Stomach (tissue), 4 donors: Measurements from ENCODE around the gene CHMP4B.

Experiments
- POLR2A ChIP-seq, 4 donors: fragments of 450-650 bp; IDR thresholded peaks; one replicate each; pipeline ENCODE4 v1.6.1; 2016; ENCODE audit warnings: antibody characterized with exemption in 4 of 4, control low read depth in 2 of 4, mild to moderate bottlenecking in 1 of 4, moderate library complexity in 1 of 4
- POLR2AphosphoS5 ChIP-seq, 3 donors: sonication (generic); formaldehyde crosslinking; IDR thresholded peaks; one replicate each; pipeline ENCODE4 v1.6.1; 2016; ENCODE audit warnings: antibody characterized with exemption in 3 of 3
- TF ChIP-seq, protein P1 (sequence below), 7 experiments: fragments of 450-650 bp in 4 of 7; fragments of 200-600 bp in 3 of 7; sonication (generic) in 3 of 7; IDR thresholded peaks; one replicate each; pipeline ENCODE4 v1.5.1; 2016 to 2019; ENCODE audit warnings: antibody characterized with exemption in 7 of 7, control low read depth in 2 of 7, mild to moderate bottlenecking in 1 of 7

DNA sequence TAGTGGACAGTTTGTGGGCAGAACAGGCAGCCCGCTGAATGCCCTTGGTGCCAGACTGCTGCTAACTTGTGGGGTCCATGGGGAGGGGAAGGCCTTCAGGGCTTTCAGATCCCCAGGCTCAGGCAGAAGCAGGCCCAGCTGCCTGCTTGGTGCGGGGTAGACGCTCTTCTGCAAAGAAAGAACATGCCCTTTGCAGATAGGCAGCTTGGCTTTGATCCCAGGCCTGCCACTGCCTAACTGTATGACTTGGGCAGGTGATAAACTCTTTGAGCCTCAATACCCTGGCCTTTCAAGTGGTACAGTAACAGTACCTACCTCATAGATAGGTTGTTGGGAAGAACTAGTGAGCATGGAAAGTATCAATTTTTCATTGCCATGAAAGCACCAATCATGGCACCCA lies 28.4 kb downstream of the CHMP4B start:
- TF ChIP-seq, protein P1, sequence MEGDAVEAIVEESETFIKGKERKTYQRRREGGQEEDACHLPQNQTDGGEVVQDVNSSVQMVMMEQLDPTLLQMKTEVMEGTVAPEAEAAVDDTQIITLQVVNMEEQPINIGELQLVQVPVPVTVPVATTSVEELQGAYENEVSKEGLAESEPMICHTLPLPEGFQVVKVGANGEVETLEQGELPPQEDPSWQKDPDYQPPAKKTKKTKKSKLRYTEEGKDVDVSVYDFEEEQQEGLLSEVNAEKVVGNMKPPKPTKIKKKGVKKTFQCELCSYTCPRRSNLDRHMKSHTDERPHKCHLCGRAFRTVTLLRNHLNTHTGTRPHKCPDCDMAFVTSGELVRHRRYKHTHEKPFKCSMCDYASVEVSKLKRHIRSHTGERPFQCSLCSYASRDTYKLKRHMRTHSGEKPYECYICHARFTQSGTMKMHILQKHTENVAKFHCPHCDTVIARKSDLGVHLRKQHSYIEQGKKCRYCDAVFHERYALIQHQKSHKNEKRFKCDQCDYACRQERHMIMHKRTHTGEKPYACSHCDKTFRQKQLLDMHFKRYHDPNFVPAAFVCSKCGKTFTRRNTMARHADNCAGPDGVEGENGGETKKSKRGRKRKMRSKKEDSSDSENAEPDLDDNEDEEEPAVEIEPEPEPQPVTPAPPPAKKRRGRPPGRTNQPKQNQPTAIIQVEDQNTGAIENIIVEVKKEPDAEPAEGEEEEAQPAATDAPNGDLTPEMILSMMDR (IDR thresholded peaks at IDR 0.05): no peak
- no peak for TF ChIP-seq POLR2A (IDR thresholded peaks at IDR 0.05)
- peak in 1 of 3 donors; percentile 53 for TF ChIP-seq POLR2AphosphoS5 (IDR thresholded peaks at IDR 0.05)
